Measurements from ENCODE around the gene LIFR.

- TF ChIP-seq, protein P1, sequence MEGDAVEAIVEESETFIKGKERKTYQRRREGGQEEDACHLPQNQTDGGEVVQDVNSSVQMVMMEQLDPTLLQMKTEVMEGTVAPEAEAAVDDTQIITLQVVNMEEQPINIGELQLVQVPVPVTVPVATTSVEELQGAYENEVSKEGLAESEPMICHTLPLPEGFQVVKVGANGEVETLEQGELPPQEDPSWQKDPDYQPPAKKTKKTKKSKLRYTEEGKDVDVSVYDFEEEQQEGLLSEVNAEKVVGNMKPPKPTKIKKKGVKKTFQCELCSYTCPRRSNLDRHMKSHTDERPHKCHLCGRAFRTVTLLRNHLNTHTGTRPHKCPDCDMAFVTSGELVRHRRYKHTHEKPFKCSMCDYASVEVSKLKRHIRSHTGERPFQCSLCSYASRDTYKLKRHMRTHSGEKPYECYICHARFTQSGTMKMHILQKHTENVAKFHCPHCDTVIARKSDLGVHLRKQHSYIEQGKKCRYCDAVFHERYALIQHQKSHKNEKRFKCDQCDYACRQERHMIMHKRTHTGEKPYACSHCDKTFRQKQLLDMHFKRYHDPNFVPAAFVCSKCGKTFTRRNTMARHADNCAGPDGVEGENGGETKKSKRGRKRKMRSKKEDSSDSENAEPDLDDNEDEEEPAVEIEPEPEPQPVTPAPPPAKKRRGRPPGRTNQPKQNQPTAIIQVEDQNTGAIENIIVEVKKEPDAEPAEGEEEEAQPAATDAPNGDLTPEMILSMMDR (IDR thresholded peaks at IDR 0.05) = no peak
- TF ChIP-seq POLR2A (IDR thresholded peaks at IDR 0.05) = no peak
- TF ChIP-seq POLR2AphosphoS5 (IDR thresholded peaks at IDR 0.05) = no peak
These were observed 104.2 kb downstream of the LIFR start for GRCh38 chr5:38452201-38452600.

Data from prostate gland (tissue), 2 donors.